ENCODE results near the gene CR2.
"Not testable (repeated sequence)": the region's sequence is repeated elsewhere in the genome, so short reads cannot be mapped to it uniquely, and the experiment has no call there.

CR2 gene
- total RNA-seq = 0.29 to 1.5 (median 0.67) reads per million in 4 experiments

DNA sequence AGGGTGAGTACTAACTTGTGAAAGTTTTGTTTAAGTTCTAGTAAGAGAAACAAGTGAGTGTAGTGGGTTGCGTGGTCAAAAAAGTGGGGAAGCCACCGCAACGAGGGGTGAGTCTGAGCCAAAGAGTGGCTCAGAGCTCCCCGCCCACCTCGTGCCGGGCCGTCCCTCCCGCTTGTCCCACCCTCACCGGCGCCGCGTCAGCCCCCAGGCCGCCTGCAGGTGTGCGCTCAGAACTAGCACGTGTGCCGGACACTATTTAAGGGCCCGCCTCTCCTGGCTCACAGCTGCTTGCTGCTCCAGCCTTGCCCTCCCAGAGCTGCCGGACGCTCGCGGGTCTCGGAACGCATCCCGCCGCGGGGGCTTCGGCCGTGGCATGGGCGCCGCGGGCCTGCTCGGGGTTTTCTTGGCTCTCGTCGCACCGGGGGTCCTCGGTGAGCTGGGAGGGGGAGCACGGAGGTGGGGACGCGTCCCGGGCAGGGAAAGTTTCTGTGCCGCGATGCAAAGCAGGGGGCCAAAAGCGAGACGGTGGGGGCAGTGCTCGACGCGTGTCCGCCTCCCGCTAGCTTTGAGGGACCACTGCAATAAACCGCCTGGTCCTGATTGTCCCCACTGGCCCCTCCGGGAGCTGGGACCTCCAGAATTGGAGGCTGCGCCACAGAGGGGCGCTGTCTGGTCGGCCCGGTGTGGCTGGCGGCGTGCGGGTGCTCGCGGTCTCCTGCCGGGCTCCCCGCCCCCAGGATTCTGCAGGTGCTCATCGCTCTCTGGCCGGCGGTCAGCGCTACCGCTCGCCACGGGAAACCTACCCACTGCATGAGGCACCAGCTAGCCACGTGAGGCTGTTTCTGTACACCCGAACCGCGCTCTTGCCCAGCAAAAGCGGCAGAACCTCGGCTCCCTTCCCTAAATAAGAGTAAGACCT, at the start of gene CR2:
Gene CR2 (plus strand): TSS at position 283 of the 919 bp plus-strand sequence. CDS start 91 bp downstream, at position 374.
- peak; percentile 39 for DNase-seq

- no peak for DNase-seq
Observed at GRCh38 chr1:207404849-207405525, 49.1 kb upstream of the CR2 start.

GRCh38 chr1:207405814-207406213, 48.3 kb upstream of the CR2 start:
- no peak for DNase-seq

DNA sequence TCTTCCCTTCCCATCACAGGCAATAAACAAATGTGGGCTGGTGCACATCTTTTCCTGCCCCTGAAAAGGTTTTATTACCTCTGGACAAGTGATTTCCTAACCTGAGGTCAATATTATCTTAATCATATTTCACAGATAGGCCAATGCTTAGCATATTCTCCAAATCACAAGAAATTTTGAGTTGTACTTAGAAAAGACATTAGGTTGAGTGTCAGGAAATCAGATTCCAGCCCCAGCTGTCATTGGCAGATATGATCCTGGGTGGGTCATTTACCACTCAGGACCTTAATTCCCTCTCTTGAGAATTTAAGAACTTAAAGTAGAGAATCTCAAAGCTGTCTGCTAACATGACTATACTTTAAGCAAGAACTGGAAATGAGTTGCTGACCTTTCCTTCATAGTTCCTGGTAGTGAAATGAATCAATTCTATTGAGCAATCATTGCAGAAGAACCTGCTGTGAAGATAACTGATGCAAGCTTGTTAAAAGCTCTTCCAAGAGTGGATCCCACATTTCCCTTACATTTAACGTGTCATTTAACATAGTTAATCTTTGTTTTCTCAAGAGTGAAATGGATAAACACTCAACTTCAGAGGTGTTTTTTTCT, 46.4 kb upstream of the CR2 start:
- DNase-seq = no peak

GRCh38 chr1:207412845-207413244, 41.3 kb upstream of the CR2 start:
- DNase-seq = no peak

- DNase-seq = no peak
Observed at GRCh38 chr1:207414606-207415108, 39.5 kb upstream of the CR2 start.

GRCh38 chr1:207417076-207417475, 37.1 kb upstream of the CR2 start:
- no peak for DNase-seq

DNA sequence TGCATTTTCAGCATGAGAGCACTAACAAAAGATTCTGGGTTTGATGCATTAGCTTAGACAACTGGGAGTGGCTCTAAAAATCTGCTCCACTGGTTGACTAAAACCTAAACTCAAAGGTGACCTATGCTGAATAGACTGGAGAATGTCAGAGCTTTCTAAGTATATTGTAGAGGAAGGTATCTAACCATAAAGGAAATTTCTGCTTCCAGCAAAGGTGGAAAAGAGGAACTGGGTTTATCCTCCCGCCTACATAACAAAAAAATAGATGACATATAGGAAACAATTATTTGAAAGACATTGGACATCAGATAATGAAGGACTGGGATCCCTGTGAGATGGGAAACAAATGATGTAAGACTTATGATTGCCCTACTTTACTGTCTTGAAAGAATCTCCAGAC, 35.8 kb upstream of the CR2 start:
- no peak for DNase-seq

DNA sequence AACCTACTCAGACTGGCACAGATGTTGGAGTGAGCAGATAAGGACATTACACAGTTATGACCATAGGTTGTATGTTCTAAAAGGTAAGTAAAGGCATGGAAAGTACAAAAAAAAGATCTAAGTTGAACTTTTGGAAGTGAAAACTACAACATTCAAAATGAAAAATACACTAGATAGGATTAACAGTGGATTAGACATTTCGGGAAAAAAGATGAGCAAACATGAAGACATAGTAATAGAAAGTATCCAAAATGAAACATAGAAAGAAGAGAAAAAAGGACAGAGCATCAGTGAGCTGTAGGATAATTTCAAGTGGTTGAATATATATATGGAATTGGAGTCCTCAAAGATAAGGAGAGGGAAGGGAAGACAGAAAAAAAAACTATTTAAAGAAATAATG, 34.0 kb upstream of the CR2 start:
- no peak for DNase-seq

DNA sequence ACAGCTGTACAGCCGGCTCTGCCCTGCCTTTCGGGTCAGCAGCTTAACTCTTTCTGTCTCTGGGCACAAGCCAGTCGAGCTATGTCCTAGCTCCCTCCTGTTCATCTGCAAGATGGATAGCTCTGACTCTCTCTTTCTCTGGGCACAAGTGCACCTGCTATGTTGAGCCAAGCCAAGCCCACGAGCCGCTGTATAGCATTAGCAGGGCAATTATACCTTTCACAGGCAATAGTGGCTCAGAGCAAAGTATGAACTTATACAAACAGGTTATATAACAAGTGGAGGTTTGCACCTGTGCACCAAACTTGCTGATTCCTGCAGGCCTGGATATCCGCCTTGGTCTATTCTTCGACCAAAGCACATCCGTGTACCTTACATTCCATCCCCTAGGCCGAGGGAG, 33.0 kb upstream of the CR2 start:
- DNase-seq = no peak

- no peak for DNase-seq
Observed at GRCh38 chr1:207423560-207424292, 30.4 kb upstream of the CR2 start.

DNA sequence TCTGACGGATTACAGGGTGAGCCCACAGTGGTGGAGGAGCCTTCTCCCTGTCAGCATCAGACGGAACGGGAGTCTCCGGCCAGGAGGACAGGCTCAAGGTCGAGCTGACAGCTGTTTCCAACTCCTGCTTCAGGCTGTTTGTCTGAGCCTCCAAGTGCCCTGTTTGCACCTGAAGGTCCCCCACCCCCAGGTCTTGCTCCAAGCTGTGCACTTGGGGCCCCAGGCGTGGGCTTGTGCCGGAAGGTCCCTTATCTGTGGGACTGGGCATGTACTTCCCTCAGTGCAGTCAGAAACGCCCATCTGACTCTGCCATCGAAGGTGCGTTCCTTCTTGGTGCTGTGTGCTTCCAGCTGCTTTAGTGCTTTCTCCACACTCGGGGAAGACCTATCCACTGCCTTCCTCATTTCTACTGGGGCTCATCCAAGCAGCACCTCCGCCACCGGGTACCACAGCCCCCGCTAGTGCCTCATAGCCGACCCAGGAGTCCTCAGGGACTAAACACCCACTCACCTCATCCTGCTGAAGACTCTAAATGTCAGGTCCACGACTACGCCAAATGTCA, 29.5 kb upstream of the CR2 start:
- no peak for DNase-seq

- DNase-seq = no peak
Observed at GRCh38 chr1:207427832-207428585, 26.1 kb upstream of the CR2 start.

DNA sequence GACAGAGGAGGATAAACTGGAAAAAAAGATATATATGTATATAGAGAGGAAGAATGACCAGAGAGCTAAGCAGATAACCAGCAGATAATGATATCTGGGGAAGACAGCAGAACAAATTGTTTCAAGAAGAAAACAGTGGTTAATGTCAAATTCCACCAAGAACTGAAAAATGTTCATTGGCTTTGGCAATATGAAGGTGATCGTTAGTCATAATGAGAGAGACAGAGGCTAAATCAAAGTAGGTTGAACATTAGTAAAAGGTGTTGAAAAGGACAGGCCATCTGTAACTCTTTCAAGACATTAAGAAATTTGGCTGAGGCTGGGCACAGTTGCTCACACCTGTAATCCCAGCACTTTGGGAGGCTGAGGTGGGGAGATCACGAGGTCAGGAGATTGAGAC, 25.3 kb upstream of the CR2 start:
- DNase-seq = no peak

GRCh38 chr1:207429963-207430362, 24.2 kb upstream of the CR2 start:
- DNase-seq = no peak

GRCh38 chr1:207430602-207431001, 23.5 kb upstream of the CR2 start:
- DNase-seq = no peak

DNA sequence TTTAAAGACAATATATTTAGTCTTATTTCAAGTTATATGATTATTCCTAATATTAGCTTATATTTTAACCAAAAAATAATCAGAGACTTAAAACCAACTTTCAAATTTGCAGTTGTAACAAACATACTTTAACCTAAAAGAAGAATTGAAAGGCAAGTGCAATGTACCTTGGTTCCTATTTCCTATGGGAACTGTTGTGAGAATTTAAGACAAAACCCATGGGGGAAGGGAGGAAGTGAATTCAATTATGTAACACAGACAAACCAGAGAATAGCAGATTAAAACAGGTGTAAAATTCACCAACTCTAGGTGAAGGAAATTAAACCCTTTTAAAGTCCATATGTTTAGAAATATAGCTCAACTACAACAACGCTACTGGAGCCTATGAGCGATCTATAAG, 22.6 kb upstream of the CR2 start:
- DNase-seq = no peak

- DNase-seq = no peak
Observed at GRCh38 chr1:207433435-207433834, 20.7 kb upstream of the CR2 start.

GRCh38 chr1:207436746-207437145, 17.4 kb upstream of the CR2 start:
- not testable (repeated sequence) for DNase-seq

DNA sequence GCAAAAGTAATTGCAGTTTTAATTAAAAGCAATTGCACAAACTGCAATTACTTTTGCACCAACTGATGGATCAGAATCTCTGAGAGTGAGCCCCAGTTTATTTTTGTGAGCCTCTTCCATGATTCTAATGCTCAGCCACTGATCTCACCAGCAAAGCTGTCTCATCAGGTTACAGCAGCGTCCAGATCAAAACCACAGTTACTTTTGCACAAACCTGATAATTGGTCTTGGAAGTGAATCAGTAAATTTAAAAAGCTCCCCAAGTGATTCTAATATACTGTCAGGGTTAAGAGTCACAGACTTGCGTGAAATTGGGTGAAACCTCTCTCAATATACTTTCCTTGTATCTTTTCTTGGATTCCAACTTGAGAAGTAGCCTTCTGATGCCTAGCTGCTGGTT, 13.5 kb upstream of the CR2 start:
- DNase-seq = no peak

GRCh38 chr1:207444514-207445217, 9.5 kb upstream of the CR2 start:
- no peak for DNase-seq

All from effector CD8-positive, alpha-beta T cell (primary cell).